D721Med (cell line): ENCODE data around the gene SPATA20.

ENCODE experiments used
- DNase-seq: peaks from one replicate; pipeline ENCODE4 v3.0.0; 2011; ENCODE audit warnings: low spot score; ENCODE audit not compliant: insufficient read length
- FAIRE-seq: peaks from 2 replicates; lab custom pipeline; 2011; peaks lifted over from hg19 to GRCh38; lab: Jason Lieb, UNC
- CTCF ChIP-seq: IDR thresholded peaks from 2 replicates; pipeline ENCODE4 v1.5.1; 2012; ENCODE audit warnings: mild to moderate bottlenecking, control low read depth; ENCODE audit not compliant: insufficient read depth; ENCODE audit errors: missing control alignments

The SPATA20 gene

GRCh38 chr17:50579399-50579798 lies 32.4 kb downstream of the SPATA20 start:
- no peak for FAIRE-seq

DNA sequence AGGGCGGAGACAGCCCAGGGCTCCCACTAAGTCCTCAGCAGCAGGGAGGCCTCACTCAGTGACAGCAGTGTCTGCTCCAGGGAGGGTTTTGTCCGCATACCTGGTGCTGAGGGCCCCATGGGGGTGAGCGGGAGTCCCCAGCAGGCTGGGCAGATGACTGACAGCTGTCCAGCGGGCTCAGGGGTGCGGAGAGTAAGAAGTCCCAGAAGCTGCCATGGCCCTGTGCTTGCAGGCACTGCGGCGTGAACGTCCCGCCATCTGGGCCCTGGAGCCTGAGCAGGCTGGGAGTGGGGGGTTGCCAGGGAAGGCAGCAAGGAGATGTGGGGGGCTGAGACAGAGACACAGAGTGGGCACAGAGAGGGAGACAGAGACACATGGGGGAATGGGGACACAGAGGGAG lies 33.7 kb downstream of the SPATA20 start:
- TF ChIP-seq CTCF, result no peak
- FAIRE-seq (no peak), DNase-seq (no peak)

More at GRCh38 chr17:50579399-50579798, 32.4 kb downstream of the SPATA20 start:
- TF ChIP-seq CTCF, result no peak
- no peak for DNase-seq

- no peak for FAIRE-seq
- DNase-seq, result no peak
- TF ChIP-seq CTCF, result no peak
These were observed 34.3 kb downstream of the SPATA20 start for GRCh38 chr17:50581316-50581715.

- no peak for TF ChIP-seq CTCF
- FAIRE-seq (no peak), DNase-seq (no peak)
These were observed 35.8 kb downstream of the SPATA20 start for GRCh38 chr17:50582741-50583140.

- TF ChIP-seq CTCF, result no peak
- no peak for FAIRE-seq
- no peak for DNase-seq
These were observed 36.7 kb downstream of the SPATA20 start for GRCh38 chr17:50583641-50584040.

DNA sequence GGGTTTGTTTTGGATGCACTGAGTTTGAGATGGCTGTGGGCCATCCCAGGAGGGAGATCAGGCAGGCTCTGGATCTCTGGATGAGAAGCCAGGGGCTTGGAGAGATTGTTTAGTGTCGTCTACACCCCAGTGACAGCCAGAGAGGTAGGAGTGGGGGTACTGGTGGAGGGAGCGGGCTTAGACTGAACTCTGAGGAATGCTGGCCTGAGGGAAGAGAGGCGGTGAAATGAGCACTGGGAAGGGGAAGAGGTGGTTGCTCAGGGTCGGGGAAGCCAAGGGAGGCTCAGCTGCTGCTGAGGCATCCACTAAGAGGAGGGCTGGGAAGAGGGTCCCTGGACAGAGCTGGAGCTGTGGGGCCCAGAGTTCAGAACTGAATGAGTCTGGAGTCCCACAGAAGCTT lies 37.1 kb downstream of the SPATA20 start:
- no peak for TF ChIP-seq CTCF
- no peak for DNase-seq
- no peak for FAIRE-seq

DNA sequence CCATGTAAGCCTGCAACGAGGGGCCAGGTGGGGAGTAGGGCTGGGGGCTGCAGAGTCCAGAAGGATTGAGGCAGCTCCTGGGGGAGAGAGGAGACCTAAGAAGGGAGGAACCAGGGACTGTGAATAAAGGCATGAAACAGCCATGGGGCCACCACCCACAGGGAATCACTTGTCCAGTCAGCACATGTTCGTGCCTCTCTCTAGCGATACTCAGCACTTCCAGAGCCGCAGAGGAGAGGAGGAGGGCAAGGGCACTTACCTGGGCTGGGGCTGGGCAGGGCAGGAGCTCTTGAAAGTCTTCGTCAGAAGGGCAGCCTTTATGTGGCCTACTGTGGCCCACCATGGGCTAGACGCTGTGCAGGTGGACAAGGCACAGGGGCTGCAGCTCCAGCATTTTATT lies 37.8 kb downstream of the SPATA20 start:
- DNase-seq (no peak), FAIRE-seq (no peak)
- no peak for TF ChIP-seq CTCF
